Subcutaneous abdominal adipose tissue (tissue), 5 donors: ENCODE results near the gene CACNA2D3.

Experiments
- H3K27ac ChIP-seq: one replicate; pipeline ENCODE4 v1.7.0; 2013; ENCODE audit warnings: low read depth, mild to moderate bottlenecking, inconsistent platforms, low read length, moderate library complexity
- H3K27me3 ChIP-seq, 5 donors: one replicate each; pipeline ENCODE4 v1.7.0; 2013; ENCODE audit warnings: low read length in 5 of 5, inconsistent platforms in 1 of 5; ENCODE audit not compliant: control insufficient read depth in 5 of 5, insufficient read depth in 4 of 5
- H3K36me3 ChIP-seq, 5 donors: one replicate each; pipeline ENCODE4 v1.7.0; 2013; ENCODE audit warnings: low read length in 5 of 5; ENCODE audit not compliant: control insufficient read depth in 5 of 5, insufficient read depth in 5 of 5
- H3K4me1 ChIP-seq, 5 donors: one replicate each; pipeline ENCODE4 v1.7.0; 2013; ENCODE audit warnings: low read length in 5 of 5, mild to moderate bottlenecking in 3 of 5, moderate library complexity in 1 of 5; ENCODE audit not compliant: control insufficient read depth in 5 of 5, insufficient read depth in 5 of 5
- H3K4me3 ChIP-seq, 5 donors: one replicate each; pipeline ENCODE4 v1.7.0; 2013; ENCODE audit warnings: low read length in 5 of 5, low read depth in 1 of 5
- H3K9ac ChIP-seq, 5 donors: one replicate each; pipeline ENCODE4 v1.7.0; 2013; ENCODE audit warnings: low read length in 5 of 5, mild to moderate bottlenecking in 4 of 5, moderate library complexity in 3 of 5
- H3K9me3 ChIP-seq, 5 donors: one replicate each; pipeline ENCODE4 v1.7.0; 2013; ENCODE audit warnings: low read length in 5 of 5; ENCODE audit not compliant: control insufficient read depth in 5 of 5
- donor health status: healthy.
- donor health status: healthy.
- donor health status: healthy.
- donor health status: healthy.
- donor health status: healthy.

The CACNA2D3 gene

DNA sequence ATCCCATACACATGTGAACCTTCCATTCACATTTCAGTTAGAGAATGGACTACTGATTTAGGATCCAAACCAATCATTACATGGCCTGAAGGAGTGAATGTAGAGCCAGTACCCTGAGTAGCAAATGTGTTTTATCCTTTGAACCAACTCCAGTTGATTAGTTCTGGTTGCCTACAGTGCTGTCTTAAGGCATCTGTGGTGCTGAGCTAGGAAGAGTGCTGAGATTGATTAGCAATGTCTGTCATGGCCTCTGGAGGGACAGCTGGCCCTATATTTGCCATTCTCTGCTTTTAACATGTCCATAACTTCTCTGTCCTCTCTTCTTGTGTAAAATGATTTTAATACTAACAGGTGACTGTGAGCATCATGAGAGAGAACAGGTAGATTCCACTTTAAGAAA, 794.4 kb downstream of the CACNA2D3 start:
- Histone ChIP-seq H3K4me3 (no peak overlapping the region), H3K27ac (no peak overlapping the region), H3K9ac (no peak overlapping the region), H3K27me3 (no peaks in the 10 kb centered on the region), H3K36me3 (no peaks in the 10 kb centered on the region), H3K9me3 (peaks cover 3 to 8% (median 6%) of the 10 kb centered on the region in 5 donors), H3K4me1 (no peaks in the 10 kb centered on the region)

DNA sequence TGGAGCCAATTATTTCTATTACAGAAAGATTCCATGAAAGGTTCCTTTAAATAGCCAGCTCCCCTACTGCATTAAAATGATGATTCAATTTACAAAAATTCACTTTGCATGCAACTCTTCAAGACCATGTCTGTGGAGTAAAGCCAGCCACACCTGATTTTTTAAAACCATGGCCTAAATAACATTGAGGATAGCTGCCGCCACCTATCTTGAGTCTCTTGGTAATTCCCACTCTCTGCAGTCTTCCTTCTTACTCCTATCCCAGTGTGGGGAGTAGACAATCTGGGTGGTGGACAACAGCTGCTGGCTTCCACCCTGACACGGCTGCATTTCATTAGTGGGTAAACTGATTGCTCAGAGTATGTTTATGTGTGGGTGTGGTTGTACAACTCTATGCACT, 794.8 kb downstream of the CACNA2D3 start:
- Histone ChIP-seq H3K4me1 (no peaks in the 10 kb centered on the region), H3K36me3 (no peaks in the 10 kb centered on the region), H3K9ac (no peak overlapping the region), H3K27me3 (no peaks in the 10 kb centered on the region), H3K4me3 (no peak overlapping the region), H3K27ac (no peak overlapping the region), H3K9me3 (peaks cover 0 to 4% (median 3%) of the 10 kb centered on the region in 5 donors)

DNA sequence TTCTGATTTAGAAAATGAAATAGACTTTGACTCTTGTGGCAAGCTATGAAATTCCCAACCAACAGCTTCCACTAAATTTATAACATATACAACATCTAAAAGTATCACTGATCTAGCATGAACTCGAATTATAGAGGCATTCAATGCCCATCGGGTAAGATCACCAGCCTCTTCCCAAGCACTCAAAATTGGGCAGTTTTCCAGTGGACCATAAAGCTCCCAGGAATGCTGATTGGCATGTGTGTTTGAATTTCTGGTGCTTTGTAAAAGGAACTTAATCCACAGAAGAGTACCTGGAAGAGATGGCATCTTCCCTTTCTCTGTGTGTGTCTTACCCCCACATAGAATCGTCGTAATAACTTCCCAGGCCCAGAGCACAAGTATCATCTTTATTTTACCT, 795.5 kb downstream of the CACNA2D3 start:
- Histone ChIP-seq H3K9ac (no peak overlapping the region), H3K4me3 (no peak overlapping the region), H3K4me1 (no peaks in the 10 kb centered on the region), H3K9me3 (no peaks in the 10 kb centered on the region), H3K36me3 (no peaks in the 10 kb centered on the region), H3K27ac (no peak overlapping the region), H3K27me3 (no peaks in the 10 kb centered on the region)

DNA sequence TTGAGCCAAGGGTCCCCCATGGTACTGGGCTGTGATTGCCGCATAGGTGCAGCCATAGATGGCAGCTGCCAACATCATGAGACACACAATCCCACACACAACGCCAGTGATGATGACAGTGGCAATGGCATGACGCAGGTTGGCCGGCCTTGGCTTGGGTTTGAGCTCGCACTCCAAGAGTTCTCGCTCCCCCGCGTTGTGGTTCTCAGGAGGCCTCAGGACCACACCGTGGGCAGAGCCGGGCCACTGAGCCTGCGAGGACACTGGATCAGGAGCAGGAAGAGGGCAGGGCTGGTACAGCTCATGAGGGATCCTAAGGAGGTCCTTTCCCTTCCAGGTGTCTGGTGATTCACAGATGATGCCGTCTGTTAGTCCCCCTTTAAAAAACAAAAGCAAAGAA, 796.2 kb downstream of the CACNA2D3 start:
- no peaks in the 10 kb centered on the region for H3K36me3 ChIP-seq

DNA sequence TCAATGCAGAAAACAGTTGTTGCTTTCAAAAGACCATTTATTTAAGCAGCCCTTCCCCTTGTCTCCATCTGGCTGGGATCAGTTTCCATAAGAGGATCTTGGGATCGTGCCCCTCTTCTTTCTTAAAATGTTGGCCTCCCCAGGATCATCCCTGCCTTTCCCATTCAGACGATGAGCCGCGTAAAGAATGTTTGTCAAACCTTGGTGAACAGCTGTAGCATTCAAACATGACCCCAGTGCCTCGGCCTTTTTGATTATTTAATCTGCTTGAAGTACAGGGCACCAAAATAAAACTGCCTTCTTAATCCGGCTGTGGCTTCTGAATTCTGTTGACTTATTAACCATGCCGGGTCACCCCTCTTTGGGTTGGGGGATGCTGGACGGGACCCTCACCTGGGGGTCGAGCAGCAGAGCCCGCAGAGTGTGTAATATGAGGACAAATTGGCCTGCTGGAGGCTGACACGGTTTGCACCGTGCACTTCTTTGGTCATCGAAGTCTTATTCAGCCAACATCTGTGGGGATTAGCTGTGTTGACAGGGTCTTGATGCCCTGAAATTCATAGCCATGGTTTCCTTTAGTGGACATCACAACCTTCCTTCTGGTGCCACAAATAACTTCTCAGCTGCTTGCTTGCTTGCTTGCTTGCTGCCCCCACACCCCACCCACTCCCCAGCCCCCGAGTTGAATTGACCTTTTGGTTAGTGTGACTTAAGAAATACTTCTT, 805.9 kb downstream of the CACNA2D3 start, which contains the start of gene LRTM1:
LRTM1 (minus strand) TSS at position 14 of the 725 bp plus-strand sequence. CDS start 148 bp downstream, outside the sequence.
- Histone ChIP-seq H3K9me3 (no peaks in the 10 kb centered on the region), H3K36me3 (no peaks in the 10 kb centered on the region), H3K27ac (no peak within 1 kb of the TSS), H3K27me3 (no peaks in the 10 kb centered on the region), H3K4me3 (no peak within 1 kb of the TSS), H3K9ac (no peak within 1 kb of the TSS), H3K4me1 (no peaks in the 10 kb centered on the region)

More for the DNA sequence above, 796.2 kb downstream of the CACNA2D3 start:
- Histone ChIP-seq H3K4me1 (no peaks in the 10 kb centered on the region), H3K27me3 (no peaks in the 10 kb centered on the region), H3K27ac (no peak overlapping the region), H3K9ac (no peak overlapping the region), H3K9me3 (no peaks in the 10 kb centered on the region), H3K4me3 (no peak overlapping the region)

GRCh38 chr3:54931182-54931581, 808.8 kb downstream of the CACNA2D3 start:
- H3K36me3 ChIP-seq, result no peaks in the 10 kb centered on the region
- H3K9me3 ChIP-seq, result no peaks in the 10 kb centered on the region
- no peak overlapping the region for H3K9ac ChIP-seq
- no peak overlapping the region for H3K4me3 ChIP-seq
- no peaks in the 10 kb centered on the region for H3K27me3 ChIP-seq
- no peak overlapping the region for H3K27ac ChIP-seq
- no peaks in the 10 kb centered on the region for H3K4me1 ChIP-seq

- Histone ChIP-seq H3K4me1 (no peaks in the 10 kb centered on the region), H3K9me3 (no peaks in the 10 kb centered on the region), H3K36me3 (no peaks in the 10 kb centered on the region), H3K9ac (no peak overlapping the region), H3K4me3 (no peak overlapping the region), H3K27me3 (no peaks in the 10 kb centered on the region), H3K27ac (no peak overlapping the region)
These were observed 810.3 kb downstream of the CACNA2D3 start for GRCh38 chr3:54932606-54933005.

DNA sequence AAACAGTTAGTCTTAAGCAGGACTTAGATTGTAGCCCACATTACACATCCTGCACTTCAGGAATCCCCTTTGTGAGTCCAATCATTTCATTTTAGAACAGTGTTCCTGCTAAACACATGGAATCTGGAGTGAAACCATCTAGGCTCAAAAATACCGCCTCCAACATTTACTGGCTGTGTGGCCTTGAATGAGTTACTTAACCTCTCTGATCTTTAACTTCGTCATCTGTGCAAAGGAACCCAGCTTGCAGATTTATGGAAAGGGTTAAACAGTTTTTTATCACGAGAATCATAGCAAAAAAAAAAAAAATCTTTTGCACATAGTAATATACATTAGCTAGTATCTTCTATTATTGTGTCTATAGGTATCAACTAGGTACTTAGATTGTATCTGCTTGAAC, 813.5 kb downstream of the CACNA2D3 start:
- Histone ChIP-seq H3K4me3 (no peak overlapping the region), H3K27ac (no peak overlapping the region), H3K36me3 (no peaks in the 10 kb centered on the region), H3K9me3 (no peaks in the 10 kb centered on the region), H3K9ac (no peak overlapping the region), H3K4me1 (no peaks in the 10 kb centered on the region), H3K27me3 (peaks cover 0 to 2% (median 0%) of the 10 kb centered on the region in 5 donors)

GRCh38 chr3:54936561-54936960, 814.2 kb downstream of the CACNA2D3 start:
- Histone ChIP-seq H3K9ac (no peak overlapping the region), H3K9me3 (no peaks in the 10 kb centered on the region), H3K27ac (no peak overlapping the region), H3K27me3 (peaks cover 0 to 2% (median 0%) of the 10 kb centered on the region in 5 donors), H3K4me1 (no peaks in the 10 kb centered on the region), H3K4me3 (no peak overlapping the region), H3K36me3 (no peaks in the 10 kb centered on the region)

DNA sequence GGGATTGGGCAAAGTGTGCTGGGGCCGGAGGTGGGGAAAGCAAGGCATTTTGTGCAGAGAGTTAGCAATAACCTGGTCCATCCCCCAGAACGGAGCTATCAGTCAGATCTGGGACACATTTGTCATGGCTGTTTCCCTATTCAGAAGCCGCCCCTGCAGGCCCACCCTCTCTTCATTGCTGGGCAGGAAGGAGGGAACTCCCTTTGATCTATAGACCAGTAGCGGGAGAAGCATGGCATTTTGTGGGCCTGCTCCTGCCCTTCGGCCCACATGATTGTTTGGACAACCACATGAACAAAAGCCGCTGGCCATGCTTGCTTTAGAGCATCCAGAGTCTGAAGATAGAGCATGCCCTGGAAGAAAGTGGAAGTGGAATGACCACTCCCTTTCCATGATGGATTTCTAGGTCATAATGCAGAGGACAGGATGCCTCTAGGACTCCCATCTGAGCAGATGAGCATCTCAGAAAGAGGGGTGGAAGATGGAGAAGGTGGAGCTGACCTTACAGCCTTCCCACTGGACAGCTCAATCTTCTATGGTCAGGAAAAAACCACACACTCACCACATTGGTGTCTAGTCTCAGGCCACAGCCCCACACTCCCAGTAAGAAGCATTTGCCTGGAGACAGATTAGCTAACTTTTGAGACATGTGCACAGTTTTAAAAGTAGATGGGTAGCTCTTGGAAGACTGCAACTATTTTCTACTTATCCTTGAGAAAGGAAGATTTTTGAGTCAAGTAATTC, 817.4 kb downstream of the CACNA2D3 start:
- no peak overlapping the region for H3K9ac ChIP-seq
- no peak overlapping the region for H3K4me3 ChIP-seq
- no peak overlapping the region for H3K27ac ChIP-seq
- H3K4me1 ChIP-seq, result no peaks in the 10 kb centered on the region
- no peaks in the 10 kb centered on the region for H3K36me3 ChIP-seq
- no peaks in the 10 kb centered on the region for H3K9me3 ChIP-seq
- H3K27me3 ChIP-seq, result peaks cover 0 to 2% (median 0%) of the 10 kb centered on the region in 5 donors
